AG10803 (cell line): Measurements from ENCODE around the gene GIMAP8.

Experiments used
- DNase-seq: peaks from one replicate; pipeline ENCODE4 v3.0.0; 2010; ENCODE audit warnings: low read depth
- H3K4me3 ChIP-seq: 2 replicates; pipeline ENCODE4 v1.5.1; 2011; ENCODE audit warnings: mild to moderate bottlenecking, low read length, control low read depth
- TF ChIP-seq, protein P1 (sequence below): conservative IDR thresholded peaks from 2 replicates; pipeline ENCODE4 v1.5.1; 2011; ENCODE audit warnings: mild to moderate bottlenecking, low read length, control low read depth, inconsistent platforms

The GIMAP8 gene

DNA sequence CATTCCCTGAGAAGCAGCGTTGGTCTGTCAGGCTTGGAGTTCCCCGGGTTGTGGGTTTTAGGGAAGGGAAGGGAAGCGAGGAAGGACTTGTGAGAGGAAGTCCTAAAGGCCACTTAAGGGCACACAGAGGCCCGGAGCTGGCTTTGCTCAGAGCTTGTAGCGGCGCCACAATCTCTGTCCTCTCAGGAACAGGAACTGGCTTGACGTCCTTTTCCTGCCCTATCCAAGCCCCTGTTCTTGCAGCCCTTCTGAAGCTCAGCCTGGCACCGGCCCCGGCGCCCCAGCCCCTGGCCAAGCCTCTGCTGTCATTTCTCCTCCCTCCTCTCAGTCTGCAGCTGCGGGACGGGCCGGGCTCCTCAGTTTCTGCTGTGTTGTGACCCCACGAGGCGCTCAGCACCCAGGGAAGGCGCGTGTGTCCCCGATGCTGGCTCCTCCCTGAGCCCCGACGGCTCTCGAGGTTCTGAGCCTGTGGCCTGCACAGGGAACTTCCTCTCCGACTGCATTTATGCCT, at the start of gene GIMAP8:
Gene GIMAP8, plus strand, starts transcription at position 140 of the 511 bp plus-strand sequence. CDS start 16,069 bp downstream, outside the sequence.
- TF ChIP-seq, protein P1, sequence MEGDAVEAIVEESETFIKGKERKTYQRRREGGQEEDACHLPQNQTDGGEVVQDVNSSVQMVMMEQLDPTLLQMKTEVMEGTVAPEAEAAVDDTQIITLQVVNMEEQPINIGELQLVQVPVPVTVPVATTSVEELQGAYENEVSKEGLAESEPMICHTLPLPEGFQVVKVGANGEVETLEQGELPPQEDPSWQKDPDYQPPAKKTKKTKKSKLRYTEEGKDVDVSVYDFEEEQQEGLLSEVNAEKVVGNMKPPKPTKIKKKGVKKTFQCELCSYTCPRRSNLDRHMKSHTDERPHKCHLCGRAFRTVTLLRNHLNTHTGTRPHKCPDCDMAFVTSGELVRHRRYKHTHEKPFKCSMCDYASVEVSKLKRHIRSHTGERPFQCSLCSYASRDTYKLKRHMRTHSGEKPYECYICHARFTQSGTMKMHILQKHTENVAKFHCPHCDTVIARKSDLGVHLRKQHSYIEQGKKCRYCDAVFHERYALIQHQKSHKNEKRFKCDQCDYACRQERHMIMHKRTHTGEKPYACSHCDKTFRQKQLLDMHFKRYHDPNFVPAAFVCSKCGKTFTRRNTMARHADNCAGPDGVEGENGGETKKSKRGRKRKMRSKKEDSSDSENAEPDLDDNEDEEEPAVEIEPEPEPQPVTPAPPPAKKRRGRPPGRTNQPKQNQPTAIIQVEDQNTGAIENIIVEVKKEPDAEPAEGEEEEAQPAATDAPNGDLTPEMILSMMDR = no peak
- no peak within 1 kb of the TSS for H3K4me3 ChIP-seq
- DNase-seq = no peak

DNA sequence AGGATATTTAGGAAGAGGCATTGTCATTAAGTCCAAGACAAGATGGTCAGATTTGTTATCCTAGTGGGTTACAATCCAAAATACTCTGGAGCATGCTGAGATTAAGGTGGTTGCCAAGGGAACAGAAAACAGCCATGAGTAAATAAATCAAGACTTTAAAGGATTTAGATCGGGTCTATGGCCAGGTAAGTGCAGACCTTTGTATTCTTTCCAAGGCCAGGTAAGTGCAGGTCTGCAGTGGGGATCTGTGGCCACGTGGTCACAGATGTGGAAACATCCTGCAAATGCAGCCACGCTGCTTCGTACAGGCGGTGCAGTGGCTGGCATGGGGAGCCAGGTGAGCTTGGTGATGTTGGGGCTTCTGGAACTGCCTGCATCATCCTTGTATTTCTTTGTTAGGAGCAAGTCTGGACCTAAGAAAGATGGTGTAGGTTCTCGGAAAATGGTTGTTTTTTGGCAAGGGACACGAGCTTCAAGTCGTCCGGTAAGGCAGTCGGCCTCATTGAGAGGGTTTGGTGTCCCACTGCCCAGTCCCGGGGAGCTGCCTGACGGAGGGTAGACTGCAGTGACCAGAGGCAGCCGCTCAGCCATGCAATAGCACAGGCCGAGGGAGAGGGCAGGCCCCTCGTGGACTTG, 49.5 kb upstream of the GIMAP8 start:
- TF ChIP-seq, protein P1 = no peak
- no peak overlapping the region for H3K4me3 ChIP-seq
- DNase-seq = no peak

- H3K4me3 ChIP-seq = no peak overlapping the region
- DNase-seq = no peak
- TF ChIP-seq, protein P1 = no peak
Measured at GRCh38 chr7:150401424-150401790, 49.0 kb upstream of the GIMAP8 start.

GRCh38 chr7:150401861-150402631, 48.4 kb upstream of the GIMAP8 start:
- no peak for DNase-seq
- H3K4me3 ChIP-seq = no peak overlapping the region
- TF ChIP-seq, protein P1 = no peak

DNA sequence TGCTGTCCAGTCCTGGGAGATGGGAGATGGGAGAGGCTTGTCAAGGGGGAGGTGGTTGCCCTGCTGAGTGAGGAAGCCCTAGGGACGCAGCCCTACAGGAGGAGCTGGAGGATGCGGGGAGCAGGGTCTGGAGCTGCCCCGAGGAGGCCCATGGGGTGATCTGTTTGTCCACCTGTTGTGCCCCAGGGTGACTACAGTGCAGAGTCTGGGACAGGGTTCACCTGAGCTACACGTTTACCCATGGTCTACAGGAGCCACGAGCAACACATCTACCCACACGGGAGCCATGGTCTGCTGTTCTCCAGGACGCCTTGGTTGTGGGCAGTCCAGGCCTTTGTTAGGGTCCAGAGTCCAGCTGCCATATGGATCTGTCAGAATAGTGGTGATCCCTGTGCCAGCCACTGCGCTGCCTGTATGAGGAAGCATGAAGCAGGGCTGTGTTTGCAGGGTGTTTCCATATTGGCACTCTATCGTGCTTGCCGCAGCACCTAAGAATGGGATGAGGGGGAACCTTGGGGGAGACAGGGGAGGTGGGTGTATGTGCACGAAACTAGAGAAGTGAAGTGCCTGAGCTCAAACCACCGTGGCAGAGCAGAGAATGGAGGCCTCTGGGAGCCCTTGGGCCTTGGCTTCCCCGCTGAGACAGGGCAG, 47.6 kb upstream of the GIMAP8 start:
- no peak overlapping the region for H3K4me3 ChIP-seq
- TF ChIP-seq, protein P1 = no peak
- DNase-seq = no peak

- TF ChIP-seq, protein P1 = no peak
- H3K4me3 ChIP-seq = no peak overlapping the region
- DNase-seq = no peak
Measured at GRCh38 chr7:150403376-150404171, 46.9 kb upstream of the GIMAP8 start.
